K562 (cell line): Measurements from ENCODE around the gene TXNRD2. TPM values are rescaled to one million over a fixed set of nuclear protein-coding genes. Genes with fewer than 3 reads are reported as not detected.

Source experiments
- ARID2 ChIP-seq: fragments of 450-650 bp; IDR thresholded peaks from 2 replicates; pipeline ENCODE4 v1.6.1; 2017; ENCODE audit warnings: antibody characterized with exemption, mild to moderate bottlenecking
- ATF4 ChIP-seq: fragments of 450-650 bp; formaldehyde crosslinking; IDR thresholded peaks from 2 replicates; pipeline ENCODE4 v1.4.0; 2022; ENCODE audit warnings: mild to moderate bottlenecking, moderate library complexity
- ATF7 ChIP-seq: fragments of 450-650 bp; IDR thresholded peaks from 2 replicates; pipeline ENCODE4 v1.7.1; 2014; ENCODE audit warnings: mild to moderate bottlenecking, moderate library complexity
- ETV1 ChIP-seq: fragments of 450-650 bp; conservative IDR thresholded peaks from 2 replicates; pipeline ENCODE4 v1.6.1; 2016; ENCODE audit warnings: missing genetic modification characterization, control low read depth, low read depth, missing compliant biosample characterization
- PRMT5 ChIP-seq: sonication (generic); formaldehyde crosslinking; IDR thresholded peaks from 2 replicates; pipeline ENCODE4 v1.5.0; 2020; ENCODE audit warnings: missing genetic modification reagents
- SMAD3 ChIP-seq: fragments of 450-650 bp; formaldehyde crosslinking; conservative IDR thresholded peaks from 2 replicates; pipeline ENCODE4 v1.4.0; 2020; ENCODE audit warnings: mild to moderate bottlenecking
- ZBTB8A ChIP-seq: fragments of 450-650 bp; IDR thresholded peaks from 2 replicates; pipeline ENCODE4 v1.6.1; 2018; ENCODE audit warnings: mild to moderate bottlenecking, moderate library complexity; ENCODE audit not compliant: partially characterized antibody
- ZFP1 ChIP-seq: fragments of 450-650 bp; formaldehyde crosslinking; IDR thresholded peaks from 2 replicates; pipeline ENCODE4 v1.4.0; 2020; ENCODE audit warnings: mild to moderate bottlenecking, mixed read lengths
- ZNF212 ChIP-seq: fragments of 450-650 bp; formaldehyde crosslinking; IDR thresholded peaks from 2 replicates; pipeline ENCODE4 v1.4.0; 2020; ENCODE audit warnings: mild to moderate bottlenecking
- ZNF717 ChIP-seq: fragments of 250-450 bp; sonication (Bioruptor Pico); IDR thresholded peaks from 2 replicates; pipeline ENCODE4 v1.5.0; 2021
- ZNF766 ChIP-seq: fragments of 200-800 bp; sonication (Bioruptor generic); conservative IDR thresholded peaks from 2 replicates; pipeline ENCODE4 v1.6.1; 2016; ENCODE audit warnings: missing genetic modification characterization, missing compliant biosample characterization
- polyA plus RNA-seq, 8 experiments: library from polyadenylated mRNA; depleted of rRNA in 4 of 8; stranded (reverse) in 5 of 8; unstranded in 3 of 8; fragments of >200 nt; fragmentation: Nextera tagmentation in 2 of 8; fragmentation: Illumina TruSeq in 1 of 8; extraction: Ambion mirVana in 2 of 8; extraction: Trizol in 1 of 8; gene quantifications; 2 replicates each; pipeline versions ENCODE4 v1.2.1 to v1.2.3, GENCODE V29; 2011 to 2014; ENCODE audit warnings: inconsistent platforms in 1 of 8, missing spikeins in 1 of 8
- total RNA-seq, 7 experiments: library from RNA; depleted of rRNA in 6 of 7; stranded (reverse); fragments of >200 nt in 6 of 7; fragmentation: Illumina TruSeq in 2 of 7; extraction: Trizol in 2 of 7; gene quantifications; 2 replicates each; pipeline versions ENCODE4 v1.2.1 to v1.2.3, GENCODE V29; 2011 to 2021; ENCODE audit warnings: low replicate concordance in 1 of 7
- TF ChIP-seq, protein P1 (sequence below): fragments of 450-650 bp; IDR thresholded peaks from 2 replicates; pipeline ENCODE4 v1.6.1; 2016; ENCODE audit warnings: mild to moderate bottlenecking, moderate library complexity
- TF ChIP-seq, protein P2 (sequence below): fragments of 450-650 bp; IDR thresholded peaks from 2 replicates; pipeline ENCODE4 v1.7.0; 2016; ENCODE audit warnings: borderline replicate concordance

Gene TXNRD2
- total and polyA plus RNA-seq, 9 of the 15 experiments (the other 6 are each of a cell fraction or from before 2014, with no cell fraction given): 3.3 to 80.2 (median 49.4) TPM

DNA sequence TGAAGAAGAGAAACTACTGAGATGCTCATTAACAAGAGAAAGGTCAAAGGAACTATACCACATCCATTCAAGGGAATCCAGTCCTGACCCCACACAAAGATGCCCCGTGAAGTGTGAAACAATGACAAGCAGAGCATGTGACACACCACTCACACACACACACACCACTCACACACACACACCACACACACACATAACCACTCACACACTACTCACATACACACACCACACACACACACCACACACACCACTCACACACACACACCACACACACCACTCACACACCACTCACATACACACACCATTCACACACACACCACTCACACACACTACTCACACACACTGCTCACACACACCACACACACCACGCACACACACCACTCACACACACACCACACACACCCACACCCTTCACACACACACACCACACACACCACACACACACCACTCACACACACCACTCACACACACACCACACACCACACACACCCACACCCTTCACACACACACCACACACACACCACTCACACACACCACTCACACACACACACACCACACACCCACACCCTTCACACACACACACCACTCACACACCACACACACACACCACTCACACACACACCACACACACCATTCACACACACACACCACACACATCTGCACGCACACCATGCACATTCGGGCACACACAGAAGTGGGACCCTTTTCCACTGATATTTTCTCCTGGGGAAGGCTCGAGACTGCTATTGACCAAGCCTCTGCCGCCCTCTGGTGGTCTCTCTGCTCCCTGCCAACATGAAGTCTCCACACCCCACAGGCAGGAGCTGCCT lies 32.1 kb downstream of the TXNRD2 start (continued):
- TF ChIP-seq, protein P1, sequence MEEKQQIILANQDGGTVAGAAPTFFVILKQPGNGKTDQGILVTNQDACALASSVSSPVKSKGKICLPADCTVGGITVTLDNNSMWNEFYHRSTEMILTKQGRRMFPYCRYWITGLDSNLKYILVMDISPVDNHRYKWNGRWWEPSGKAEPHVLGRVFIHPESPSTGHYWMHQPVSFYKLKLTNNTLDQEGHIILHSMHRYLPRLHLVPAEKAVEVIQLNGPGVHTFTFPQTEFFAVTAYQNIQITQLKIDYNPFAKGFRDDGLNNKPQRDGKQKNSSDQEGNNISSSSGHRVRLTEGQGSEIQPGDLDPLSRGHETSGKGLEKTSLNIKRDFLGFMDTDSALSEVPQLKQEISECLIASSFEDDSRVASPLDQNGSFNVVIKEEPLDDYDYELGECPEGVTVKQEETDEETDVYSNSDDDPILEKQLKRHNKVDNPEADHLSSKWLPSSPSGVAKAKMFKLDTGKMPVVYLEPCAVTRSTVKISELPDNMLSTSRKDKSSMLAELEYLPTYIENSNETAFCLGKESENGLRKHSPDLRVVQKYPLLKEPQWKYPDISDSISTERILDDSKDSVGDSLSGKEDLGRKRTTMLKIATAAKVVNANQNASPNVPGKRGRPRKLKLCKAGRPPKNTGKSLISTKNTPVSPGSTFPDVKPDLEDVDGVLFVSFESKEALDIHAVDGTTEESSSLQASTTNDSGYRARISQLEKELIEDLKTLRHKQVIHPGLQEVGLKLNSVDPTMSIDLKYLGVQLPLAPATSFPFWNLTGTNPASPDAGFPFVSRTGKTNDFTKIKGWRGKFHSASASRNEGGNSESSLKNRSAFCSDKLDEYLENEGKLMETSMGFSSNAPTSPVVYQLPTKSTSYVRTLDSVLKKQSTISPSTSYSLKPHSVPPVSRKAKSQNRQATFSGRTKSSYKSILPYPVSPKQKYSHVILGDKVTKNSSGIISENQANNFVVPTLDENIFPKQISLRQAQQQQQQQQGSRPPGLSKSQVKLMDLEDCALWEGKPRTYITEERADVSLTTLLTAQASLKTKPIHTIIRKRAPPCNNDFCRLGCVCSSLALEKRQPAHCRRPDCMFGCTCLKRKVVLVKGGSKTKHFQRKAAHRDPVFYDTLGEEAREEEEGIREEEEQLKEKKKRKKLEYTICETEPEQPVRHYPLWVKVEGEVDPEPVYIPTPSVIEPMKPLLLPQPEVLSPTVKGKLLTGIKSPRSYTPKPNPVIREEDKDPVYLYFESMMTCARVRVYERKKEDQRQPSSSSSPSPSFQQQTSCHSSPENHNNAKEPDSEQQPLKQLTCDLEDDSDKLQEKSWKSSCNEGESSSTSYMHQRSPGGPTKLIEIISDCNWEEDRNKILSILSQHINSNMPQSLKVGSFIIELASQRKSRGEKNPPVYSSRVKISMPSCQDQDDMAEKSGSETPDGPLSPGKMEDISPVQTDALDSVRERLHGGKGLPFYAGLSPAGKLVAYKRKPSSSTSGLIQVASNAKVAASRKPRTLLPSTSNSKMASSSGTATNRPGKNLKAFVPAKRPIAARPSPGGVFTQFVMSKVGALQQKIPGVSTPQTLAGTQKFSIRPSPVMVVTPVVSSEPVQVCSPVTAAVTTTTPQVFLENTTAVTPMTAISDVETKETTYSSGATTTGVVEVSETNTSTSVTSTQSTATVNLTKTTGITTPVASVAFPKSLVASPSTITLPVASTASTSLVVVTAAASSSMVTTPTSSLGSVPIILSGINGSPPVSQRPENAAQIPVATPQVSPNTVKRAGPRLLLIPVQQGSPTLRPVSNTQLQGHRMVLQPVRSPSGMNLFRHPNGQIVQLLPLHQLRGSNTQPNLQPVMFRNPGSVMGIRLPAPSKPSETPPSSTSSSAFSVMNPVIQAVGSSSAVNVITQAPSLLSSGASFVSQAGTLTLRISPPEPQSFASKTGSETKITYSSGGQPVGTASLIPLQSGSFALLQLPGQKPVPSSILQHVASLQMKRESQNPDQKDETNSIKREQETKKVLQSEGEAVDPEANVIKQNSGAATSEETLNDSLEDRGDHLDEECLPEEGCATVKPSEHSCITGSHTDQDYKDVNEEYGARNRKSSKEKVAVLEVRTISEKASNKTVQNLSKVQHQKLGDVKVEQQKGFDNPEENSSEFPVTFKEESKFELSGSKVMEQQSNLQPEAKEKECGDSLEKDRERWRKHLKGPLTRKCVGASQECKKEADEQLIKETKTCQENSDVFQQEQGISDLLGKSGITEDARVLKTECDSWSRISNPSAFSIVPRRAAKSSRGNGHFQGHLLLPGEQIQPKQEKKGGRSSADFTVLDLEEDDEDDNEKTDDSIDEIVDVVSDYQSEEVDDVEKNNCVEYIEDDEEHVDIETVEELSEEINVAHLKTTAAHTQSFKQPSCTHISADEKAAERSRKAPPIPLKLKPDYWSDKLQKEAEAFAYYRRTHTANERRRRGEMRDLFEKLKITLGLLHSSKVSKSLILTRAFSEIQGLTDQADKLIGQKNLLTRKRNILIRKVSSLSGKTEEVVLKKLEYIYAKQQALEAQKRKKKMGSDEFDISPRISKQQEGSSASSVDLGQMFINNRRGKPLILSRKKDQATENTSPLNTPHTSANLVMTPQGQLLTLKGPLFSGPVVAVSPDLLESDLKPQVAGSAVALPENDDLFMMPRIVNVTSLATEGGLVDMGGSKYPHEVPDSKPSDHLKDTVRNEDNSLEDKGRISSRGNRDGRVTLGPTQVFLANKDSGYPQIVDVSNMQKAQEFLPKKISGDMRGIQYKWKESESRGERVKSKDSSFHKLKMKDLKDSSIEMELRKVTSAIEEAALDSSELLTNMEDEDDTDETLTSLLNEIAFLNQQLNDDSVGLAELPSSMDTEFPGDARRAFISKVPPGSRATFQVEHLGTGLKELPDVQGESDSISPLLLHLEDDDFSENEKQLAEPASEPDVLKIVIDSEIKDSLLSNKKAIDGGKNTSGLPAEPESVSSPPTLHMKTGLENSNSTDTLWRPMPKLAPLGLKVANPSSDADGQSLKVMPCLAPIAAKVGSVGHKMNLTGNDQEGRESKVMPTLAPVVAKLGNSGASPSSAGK: no peak
- TF ChIP-seq ZNF717 (CRISPR knock-in tag) (no peak), ZFP1 (no peak), ZNF766 (no peak), ARID2 (peak; percentile 100), ZBTB8A (no peak), ATF4 (CRISPR knock-in tag) (0 out of 2 replicates have a peak, but pooled peaks have one; percentile 16), ETV1 (no peak), ATF7 (0 out of 2 replicates have a peak, but pooled peaks have one; percentile 50), SMAD3 (CRISPR knock-in tag) (no peak), ZNF212 (no peak), PRMT5 (no peak)
- TF ChIP-seq, protein P2, sequence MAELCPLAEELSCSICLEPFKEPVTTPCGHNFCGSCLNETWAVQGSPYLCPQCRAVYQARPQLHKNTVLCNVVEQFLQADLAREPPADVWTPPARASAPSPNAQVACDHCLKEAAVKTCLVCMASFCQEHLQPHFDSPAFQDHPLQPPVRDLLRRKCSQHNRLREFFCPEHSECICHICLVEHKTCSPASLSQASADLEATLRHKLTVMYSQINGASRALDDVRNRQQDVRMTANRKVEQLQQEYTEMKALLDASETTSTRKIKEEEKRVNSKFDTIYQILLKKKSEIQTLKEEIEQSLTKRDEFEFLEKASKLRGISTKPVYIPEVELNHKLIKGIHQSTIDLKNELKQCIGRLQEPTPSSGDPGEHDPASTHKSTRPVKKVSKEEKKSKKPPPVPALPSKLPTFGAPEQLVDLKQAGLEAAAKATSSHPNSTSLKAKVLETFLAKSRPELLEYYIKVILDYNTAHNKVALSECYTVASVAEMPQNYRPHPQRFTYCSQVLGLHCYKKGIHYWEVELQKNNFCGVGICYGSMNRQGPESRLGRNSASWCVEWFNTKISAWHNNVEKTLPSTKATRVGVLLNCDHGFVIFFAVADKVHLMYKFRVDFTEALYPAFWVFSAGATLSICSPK: peak; percentile 94; the same call in 1 of the 2 replicates
